ENCODE results near the gene DAW1.
"Not testable (repeated sequence)": the region's sequence is repeated elsewhere in the genome, so short reads cannot be mapped to it uniquely, and the experiment has no call there.

DAW1 gene

DNA sequence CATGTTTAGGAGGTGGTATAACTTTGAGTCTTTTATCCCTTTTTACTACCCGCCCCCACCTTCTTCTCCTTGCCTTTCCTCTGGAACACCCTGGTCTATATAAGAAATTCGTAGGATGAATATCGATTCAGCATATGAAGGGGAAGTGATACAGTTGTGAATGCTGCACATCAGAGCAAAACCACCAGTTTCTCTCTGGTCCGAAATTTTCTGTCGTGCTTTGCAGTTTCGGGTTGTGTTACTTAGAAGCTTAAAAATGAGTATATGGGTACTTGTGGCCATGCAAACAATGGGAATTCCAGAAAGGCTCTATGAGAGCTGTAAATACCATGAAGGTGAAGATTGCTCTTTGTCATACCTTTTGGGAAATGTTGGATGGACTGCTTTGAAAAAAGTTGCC is 60.6 kb downstream of the DAW1 start:
- no peak for DNase-seq

DNA sequence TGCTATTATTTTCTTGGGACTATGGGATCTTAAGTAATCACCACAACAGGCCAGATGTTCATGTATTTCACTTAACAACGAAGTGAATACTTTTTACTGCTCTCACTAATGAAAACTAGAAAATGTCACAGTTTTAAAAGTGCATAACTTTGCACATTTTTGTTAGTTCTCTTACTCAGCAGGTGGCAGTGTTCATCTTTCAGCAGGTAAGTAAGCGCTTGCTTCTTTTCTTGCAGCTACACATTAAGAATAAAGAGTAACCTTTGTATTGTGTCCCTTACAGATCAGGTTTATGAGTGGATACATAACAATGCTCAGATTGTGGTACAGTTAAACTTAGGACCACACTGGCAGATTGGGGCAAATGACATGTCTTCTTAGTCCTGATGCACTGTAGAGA is 61.0 kb downstream of the DAW1 start:
- DNase-seq = no peak

DNA sequence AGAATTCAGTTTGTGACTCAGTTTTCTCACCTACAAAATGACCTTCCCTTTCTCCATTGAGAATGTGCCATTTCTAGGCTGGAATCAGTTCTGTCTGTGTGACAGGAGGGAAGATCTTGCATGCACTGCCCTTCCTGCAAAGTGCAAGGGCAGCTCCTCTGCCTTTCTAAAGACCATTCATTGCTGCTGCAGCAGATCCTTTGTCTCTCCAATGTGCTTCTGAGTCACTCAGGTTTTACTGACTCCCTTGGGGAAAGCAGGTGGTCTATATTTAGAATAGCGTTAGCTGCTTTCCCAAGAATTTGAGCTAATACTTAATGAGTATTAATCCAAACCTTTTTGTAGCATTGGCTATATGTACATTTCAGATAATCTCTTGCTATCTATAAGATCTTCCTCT is 62.5 kb downstream of the DAW1 start:
- DNase-seq = no peak

DNA sequence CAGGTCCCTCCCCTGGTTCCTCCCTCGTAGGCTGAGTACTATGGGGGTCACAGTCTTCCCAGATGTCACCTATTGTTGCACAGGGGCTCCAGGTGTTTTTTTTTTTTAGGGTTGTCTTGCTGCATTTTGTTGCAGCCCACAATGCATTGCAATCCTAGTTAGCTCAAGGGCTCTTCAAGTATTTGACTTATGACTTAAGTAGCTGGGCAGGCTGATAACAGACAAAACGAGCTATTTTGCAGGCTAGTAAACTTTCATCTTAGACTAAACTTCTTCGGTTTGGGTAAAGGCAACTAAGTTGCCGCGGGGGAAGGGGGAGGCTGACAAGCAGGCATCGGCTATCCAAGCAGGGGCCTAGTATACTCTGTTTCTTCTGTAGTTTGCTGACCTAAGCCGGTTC is 64.8 kb downstream of the DAW1 start:
- DNase-seq = not testable (repeated sequence)

DNA sequence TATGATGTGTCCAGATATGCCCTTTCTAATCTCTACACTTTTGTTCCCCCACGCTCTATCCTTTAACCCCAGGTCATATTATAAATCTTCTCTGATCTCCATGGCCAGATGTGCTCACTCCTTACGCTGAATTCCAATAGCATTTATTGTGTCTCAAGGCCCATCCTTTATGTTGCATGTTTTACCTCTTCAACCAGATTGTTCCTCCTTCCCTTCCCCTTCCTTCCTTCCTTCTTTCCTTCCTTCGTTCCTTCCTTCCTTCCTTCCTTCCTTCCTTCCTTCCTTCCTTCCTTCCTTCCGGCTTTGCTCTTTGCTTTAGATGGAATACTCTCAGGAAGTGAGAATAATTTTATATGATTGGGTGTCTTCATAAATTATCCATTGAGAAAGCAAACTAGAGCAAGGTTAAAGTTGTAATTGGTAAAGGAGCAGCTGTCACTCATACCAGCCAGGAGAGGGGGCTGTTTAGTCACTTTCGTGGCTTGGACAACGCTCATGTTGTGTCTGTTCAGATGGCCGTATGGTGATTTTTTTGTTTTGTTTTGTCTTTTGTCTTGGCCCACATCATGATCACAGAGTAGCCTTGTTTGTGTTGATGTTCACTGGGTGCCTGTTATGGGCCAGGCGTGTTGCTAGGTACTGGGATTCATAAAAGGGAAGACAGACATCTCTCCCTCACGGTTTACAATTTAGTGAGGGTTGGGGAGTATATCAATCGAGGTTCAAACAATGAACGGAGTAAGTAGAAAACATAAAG is 68.0 kb downstream of the DAW1 start:
- DNase-seq = peak; percentile 22

DNA sequence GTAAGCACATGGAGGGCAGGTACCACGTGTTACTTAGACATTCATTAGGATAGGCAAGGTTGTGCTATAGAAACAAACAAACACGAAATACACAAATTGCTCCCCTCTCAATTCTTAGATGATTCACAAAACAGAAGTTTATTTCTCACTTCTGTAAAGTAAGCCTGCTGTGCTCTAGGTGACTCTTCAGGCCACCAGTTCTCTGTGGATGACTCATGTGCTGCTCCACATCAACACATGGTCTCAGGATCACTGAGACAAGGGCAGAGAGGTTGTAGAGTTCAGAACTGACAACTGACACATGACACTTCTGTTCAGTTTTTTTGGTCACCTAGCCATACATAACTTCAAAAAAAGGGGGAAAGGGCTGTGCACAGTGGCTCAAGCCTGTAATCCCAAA is 70.6 kb downstream of the DAW1 start:
- no peak for DNase-seq

DNA sequence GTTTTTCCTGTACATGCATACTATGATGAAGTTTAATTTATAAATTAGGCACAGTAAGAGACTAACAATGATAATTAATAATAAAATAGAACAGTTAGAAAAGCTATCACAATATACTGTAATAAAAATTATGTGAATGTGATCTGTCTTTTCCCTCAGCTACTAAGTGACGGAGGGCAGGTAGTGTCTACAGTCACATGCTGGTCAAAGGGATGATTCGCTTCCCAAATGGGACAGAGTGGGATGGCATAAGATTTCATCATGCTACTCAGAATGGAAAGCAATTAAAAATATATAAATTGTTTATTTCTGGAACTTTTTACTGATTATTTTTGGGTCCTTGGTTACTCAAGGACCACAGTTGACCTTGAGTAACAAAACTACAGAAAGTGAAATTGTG is 71.5 kb downstream of the DAW1 start:
- no peak for DNase-seq

DNA sequence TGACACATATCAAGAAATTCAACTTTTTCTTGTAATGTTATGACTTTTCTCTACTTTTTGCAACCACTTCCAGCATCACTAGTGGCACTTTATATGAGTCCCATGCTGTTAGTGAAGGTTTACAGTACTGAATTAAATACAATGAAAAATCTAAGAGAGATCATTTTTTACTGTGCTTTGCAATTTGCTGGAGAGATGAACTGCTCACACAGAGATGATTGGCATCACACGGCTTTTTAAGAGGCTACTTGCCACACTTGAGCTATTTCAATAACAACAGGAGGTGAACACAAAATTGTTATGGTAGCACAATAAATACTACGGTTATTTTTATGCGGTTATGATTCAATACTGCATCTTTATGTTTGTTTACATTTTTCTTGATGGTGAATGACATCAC is 88.9 kb downstream of the DAW1 start:
- DNase-seq = no peak

DNA sequence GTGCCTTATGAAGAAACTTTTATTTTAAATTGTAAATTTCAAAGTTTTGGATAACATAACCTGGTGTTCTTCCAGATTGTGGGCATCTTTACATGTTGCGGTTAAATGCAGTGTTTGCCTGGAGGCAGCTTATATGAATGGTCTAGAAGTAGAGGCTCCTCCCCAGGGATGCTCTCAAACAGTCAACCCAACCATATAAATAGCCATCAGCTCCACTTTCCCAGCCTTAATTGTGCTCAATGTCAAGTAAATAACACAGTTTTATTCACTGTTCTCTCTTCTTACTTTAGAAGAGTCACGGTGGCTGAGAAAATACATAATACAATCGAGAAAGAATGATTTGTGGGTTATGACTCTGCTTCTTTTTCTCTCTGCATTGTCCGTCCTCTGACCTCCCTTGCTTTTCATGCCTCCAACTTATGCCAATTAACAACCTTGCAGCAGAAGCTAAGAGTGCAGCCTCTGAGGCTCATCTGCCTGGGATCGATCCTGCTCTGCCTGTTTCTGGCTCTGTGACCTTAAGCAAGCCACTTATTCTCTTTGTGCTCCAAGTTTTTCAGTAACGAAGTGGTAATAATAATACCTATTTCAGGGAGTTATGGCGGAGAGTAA is 100.3 kb downstream of the DAW1 start:
- DNase-seq = no peak

DNA sequence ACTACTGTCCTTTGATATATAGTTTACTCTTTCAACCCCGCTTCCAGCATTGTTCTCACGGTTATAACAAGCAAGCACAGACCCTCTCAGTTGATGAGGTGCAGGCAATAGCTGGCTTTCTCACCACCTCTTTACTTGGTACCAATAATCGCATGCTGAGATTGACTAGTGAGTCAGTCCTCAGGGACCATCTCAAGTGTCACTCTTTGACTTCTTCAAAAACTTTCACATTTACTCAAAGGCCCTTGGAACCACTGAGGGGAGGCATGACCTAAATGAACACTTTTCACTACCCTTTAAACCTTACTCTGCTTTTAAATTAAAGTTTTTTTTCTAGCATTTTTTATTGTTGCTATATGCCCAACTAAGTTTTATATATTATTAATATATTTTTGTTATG is 101.8 kb downstream of the DAW1 start:
- DNase-seq = no peak

Measured in right hindlimb (tissue), 1 donor.